Aorta (tissue), 5 donors: Measurements from ENCODE around the gene COL19A1. TPM values are rescaled to one million over a fixed set of nuclear protein-coding genes. Genes with fewer than 3 reads are reported as not detected.

Experiments used
- ATAC-seq: fragments of 200-7000 bp; cut with Tn5 transposase; one replicate; pipeline ENCODE4 v1.9.1; 2022; ENCODE audit warnings: moderate library complexity; ENCODE audit not compliant: low FRiP score
- DNase-seq, 2 donors: peaks; one replicate each; pipeline ENCODE4 v3.0.0-alpha.2; 2020
- H3K27ac ChIP-seq, 2 donors: one replicate each; pipeline ENCODE4 v1.5.1; 2013; ENCODE audit warnings: low read length in 2 of 2, mild to moderate bottlenecking in 2 of 2, moderate library complexity in 2 of 2, control low read depth in 1 of 2, inconsistent platforms in 1 of 2, low read depth in 1 of 2
- H3K27me3 ChIP-seq, 2 donors: one replicate each; pipeline ENCODE4 v1.6.1; 2013; ENCODE audit warnings: control low read depth in 1 of 2, low read length in 1 of 2, mild to moderate bottlenecking in 1 of 2, moderate library complexity in 1 of 2; ENCODE audit not compliant: insufficient read depth in 2 of 2, control insufficient read depth in 1 of 2
- H3K36me3 ChIP-seq, 2 donors: one replicate each; pipeline ENCODE4 v1.6.1; 2013; ENCODE audit warnings: control low read depth in 1 of 2, low read length in 1 of 2, mild to moderate bottlenecking in 1 of 2; ENCODE audit not compliant: insufficient read depth in 2 of 2, control insufficient read depth in 1 of 2
- H3K4me1 ChIP-seq, 2 donors: one replicate each; pipeline ENCODE4 v1.6.1; 2013; ENCODE audit warnings: low read length in 2 of 2, control low read depth in 1 of 2, mild to moderate bottlenecking in 1 of 2, moderate library complexity in 1 of 2; ENCODE audit not compliant: insufficient read depth in 2 of 2, control insufficient read depth in 1 of 2
- H3K4me3 ChIP-seq, 2 donors: one replicate each; pipeline ENCODE4 v1.5.1; 2013; ENCODE audit warnings: low read length in 2 of 2, control low read depth in 1 of 2, mild to moderate bottlenecking in 1 of 2
- H3K9me3 ChIP-seq: one replicate; pipeline ENCODE4 v1.6.1; 2013; ENCODE audit warnings: mild to moderate bottlenecking, low read length; ENCODE audit not compliant: control insufficient read depth
- WGBS, 2 donors: extraction: QIAGEN DNeasy Blood & Tissue Kit; methylation state at CpG; one replicate each; pipeline ENCODE4 v1.1.7; 2013; 5-methylcytosine and 5-hydroxymethylcytosine counted together
- intact Hi-C, 2 donors: fragments of 100-400 bp; cut with DNase I; formaldehyde crosslinking; loops; one replicate each; pipeline versions ENCODE4 v1.14.2 to v1.15.0; 2022
- polyA plus RNA-seq, 2 donors: library from polyadenylated mRNA; stranded (reverse); fragments of 200-250 nt; gene quantifications; one replicate each; pipeline ENCODE4 v1.2.3, GENCODE V29; 2013
- total RNA-seq, 2 donors: library from RNA; stranded (reverse); fragmentation: NEBNext Ultra II Directional; extraction: Animal tissue kit (Norgen Biotek cat#: 25700); gene quantifications; one replicate each; pipeline ENCODE4 v1.2.1, GENCODE V29; 2021
- donor health status: healthy with polysubstance abuse.
- donor health status: Bipolar disorder and iron deficiency.
- donor health status: DM: no; HTN: no; CAD: no.
- donor health status: DM: no; HTN: no; CAD: no.
- donor health status: DM: yes; HTN: yes; CAD: no.

Gene COL19A1
- total and polyA plus RNA-seq, 4 donors: 0.42 to 1.8 TPM; not detected in 2

DNA sequence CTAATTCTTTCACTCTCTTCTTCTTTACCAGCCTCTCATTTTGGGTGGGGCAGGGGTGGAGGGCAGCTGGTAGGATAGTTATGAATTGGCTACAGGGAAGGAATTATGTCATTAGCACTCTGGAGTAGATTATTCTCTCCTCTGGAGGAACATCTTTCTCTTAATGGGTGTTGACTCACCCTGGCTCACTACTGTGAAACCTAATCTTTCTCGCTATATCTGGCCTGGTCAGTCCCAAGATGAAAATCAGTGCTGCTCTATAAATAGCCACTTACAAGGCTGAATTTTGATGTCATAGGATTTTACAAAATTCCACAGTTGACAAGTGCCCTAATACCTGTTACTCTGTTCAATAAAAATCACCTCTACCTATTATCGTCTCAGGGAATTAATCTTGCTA, 285.3 kb downstream of the COL19A1 start:
- Histone ChIP-seq H3K4me3 (no peak overlapping the region), H3K9me3 (no peaks in the 10 kb centered on the region), H3K36me3 (no peaks in the 10 kb centered on the region), H3K4me1 (peaks cover 0 to 1% of the 10 kb centered on the region in 2 donors), H3K27ac (no peak overlapping the region), H3K27me3 (no peaks in the 10 kb centered on the region)
- no peak for ATAC-seq
- intact Hi-C loops: no loop called here
- DNase-seq: no peak
- WGBS, 2 donors: 61 to 71% methylated on average over 2 of the region's 2 CpGs

DNA sequence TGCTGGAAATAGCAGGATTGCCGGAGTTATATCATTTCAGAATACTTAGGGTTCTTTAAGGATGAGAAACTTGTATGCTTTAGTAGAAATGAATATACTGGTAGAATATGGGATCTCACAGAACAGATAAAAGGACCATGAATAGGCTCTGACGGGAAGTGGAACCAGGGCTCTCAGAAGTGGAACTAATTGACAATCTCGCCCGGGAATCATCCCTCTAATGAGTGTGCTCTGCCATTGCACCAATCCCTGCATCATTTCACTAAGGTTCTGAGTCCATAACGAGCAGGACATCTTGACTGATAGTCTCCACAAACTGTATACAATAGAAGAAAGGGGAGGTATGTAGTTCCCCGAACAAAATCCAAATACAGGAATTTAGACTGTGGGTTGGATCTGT, 286.4 kb downstream of the COL19A1 start:
- Histone ChIP-seq H3K4me3 (no peak overlapping the region), H3K36me3 (no peaks in the 10 kb centered on the region), H3K9me3 (no peaks in the 10 kb centered on the region), H3K27me3 (no peaks in the 10 kb centered on the region), H3K4me1 (peaks cover 0 to 1% of the 10 kb centered on the region in 2 donors), H3K27ac (no peak overlapping the region)
- intact Hi-C loops: no loop called here
- no peak for DNase-seq
- ATAC-seq: no peak
- WGBS, 2 donors: 74 to 77% methylated on average over 6 of the region's 6 CpGs

DNA sequence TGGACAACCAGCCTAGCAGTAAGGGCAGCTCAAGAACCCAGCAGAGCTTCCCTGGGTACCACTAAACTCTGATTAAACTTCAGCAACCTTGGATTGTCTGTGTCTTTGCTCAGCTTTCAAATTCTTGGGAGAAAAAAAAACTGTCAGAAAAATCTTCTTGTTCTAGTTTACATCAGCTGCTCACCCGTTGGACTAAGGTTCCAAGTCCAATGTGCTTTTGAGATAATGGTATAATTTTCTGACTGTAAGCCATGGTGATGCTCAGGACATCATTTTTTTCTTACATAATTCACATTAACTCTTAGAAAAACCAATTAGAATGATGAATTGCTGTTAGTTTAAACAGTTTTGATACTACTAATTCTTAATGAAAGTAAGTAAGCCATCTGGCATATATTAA, 290.7 kb downstream of the COL19A1 start:
- Histone ChIP-seq H3K27ac (no peak overlapping the region), H3K4me1 (peaks cover 0 to 1% of the 10 kb centered on the region in 2 donors), H3K4me3 (no peak overlapping the region), H3K27me3 (no peaks in the 10 kb centered on the region), H3K36me3 (no peaks in the 10 kb centered on the region), H3K9me3 (no peaks in the 10 kb centered on the region)
- DNase-seq (no peak), ATAC-seq (no peak)
- intact Hi-C loops: no loop called here
- WGBS, 2 donors: 39 to 42% methylated on average over 1 of the region's 1 CpG

DNA sequence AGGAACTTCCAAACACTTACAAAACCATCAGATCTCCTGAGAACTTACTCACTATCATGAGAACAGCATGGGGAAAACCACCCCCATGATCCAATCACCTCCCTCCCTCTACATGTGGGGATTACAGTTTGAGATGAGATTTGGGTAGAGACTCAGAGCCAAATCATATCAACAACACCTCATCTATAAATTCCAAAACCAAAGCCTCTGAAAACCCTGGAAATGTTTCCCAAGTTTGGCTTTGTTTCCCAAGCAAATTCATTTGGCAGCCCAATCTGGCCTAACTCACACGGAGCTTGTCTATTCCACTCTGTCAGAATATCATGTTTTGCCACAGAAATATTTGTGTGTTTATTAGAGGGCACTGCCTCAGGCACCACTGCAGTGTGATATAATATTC, 293.9 kb downstream of the COL19A1 start:
- ATAC-seq (no peak), DNase-seq (no peak)
- Histone ChIP-seq H3K36me3 (no peaks in the 10 kb centered on the region), H3K4me1 (no peaks in the 10 kb centered on the region), H3K27ac (no peak overlapping the region), H3K9me3 (no peaks in the 10 kb centered on the region), H3K4me3 (no peak overlapping the region), H3K27me3 (no peaks in the 10 kb centered on the region)
- intact Hi-C loops: no loop called here
- WGBS, 2 donors: 3 to 15% methylated on average over 1 of the region's 1 CpG

DNA sequence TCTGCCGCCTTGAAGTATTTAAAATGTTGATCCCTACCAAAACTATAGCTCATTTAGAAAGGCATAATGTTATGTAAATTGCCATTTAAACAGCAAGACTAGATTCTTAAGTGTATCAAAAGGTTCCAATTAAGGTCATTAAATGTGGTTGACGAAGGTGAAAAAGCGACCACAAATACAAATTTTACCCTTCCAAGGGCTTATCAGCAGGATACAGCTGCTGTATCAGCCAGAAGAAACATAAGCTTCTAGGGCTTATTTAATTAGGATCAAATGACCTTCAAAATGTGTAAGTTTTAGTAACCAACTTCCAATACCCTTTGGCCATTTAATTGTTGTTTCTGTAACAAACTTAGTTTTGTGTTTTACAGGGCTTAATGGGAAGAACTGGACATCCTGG, 296.6 kb downstream of the COL19A1 start:
- no peak overlapping the region for H3K4me3 ChIP-seq
- DNase-seq: no peak
- intact Hi-C loops: no loop called here
- H3K27me3 ChIP-seq: no peaks in the 10 kb centered on the region
- H3K36me3 ChIP-seq: no peaks in the 10 kb centered on the region
- WGBS, 2 donors: 84 to 91% methylated on average over 3 of the region's 3 CpGs
- H3K9me3 ChIP-seq: no peaks in the 10 kb centered on the region
- no peak overlapping the region for H3K27ac ChIP-seq
- ATAC-seq: no peak
- no peaks in the 10 kb centered on the region for H3K4me1 ChIP-seq

DNA sequence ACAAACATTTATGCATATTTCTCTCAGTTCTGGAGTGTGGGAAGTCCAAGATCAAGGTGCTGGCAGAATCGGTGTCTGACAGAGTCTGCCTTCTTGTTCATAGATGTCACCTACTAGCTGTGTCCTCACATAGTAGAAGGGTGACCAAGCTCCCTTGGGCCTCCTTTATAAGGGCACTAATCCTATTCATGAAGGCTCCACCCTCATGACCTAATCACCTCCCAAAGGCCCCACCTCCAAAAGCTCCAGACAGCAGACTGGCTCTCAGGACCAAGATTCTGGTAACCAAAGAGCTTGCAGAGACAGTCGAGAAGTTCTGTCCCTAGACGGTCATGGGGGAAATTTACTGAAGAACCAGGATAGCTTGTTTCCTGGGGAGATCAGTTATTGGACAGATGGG, 297.4 kb downstream of the COL19A1 start:
- no peak for DNase-seq
- ATAC-seq: no peak
- H3K36me3 ChIP-seq: no peaks in the 10 kb centered on the region
- WGBS, 2 donors: 94 to 96% methylated on average over 3 of the region's 3 CpGs
- H3K27ac ChIP-seq: no peak overlapping the region
- H3K4me1 ChIP-seq: no peaks in the 10 kb centered on the region
- H3K9me3 ChIP-seq: no peaks in the 10 kb centered on the region
- no peak overlapping the region for H3K4me3 ChIP-seq
- H3K27me3 ChIP-seq: no peaks in the 10 kb centered on the region
- intact Hi-C loops: no loop called here

DNA sequence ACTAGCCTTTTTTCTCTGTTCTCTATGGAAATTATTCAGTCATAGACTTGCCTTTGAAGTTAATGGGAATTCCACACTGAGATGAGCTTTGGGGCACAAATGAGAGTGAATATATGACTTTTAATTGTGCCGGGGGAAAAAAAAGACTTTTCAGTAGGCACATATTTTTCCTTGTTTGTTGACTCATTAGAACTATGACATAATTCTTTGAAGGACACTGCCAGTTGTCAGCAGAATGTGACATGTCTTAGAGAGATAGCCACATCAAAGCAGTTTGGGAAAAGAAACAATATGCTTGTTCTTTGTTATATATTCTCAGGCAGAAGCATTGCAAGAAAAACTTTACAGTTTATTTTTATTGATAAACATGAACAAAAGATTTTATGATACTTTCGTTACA, 298.2 kb downstream of the COL19A1 start:
- DNase-seq: no peak
- WGBS, 2 donors: 75 to 79% methylated on average over 2 of the region's 2 CpGs
- Histone ChIP-seq H3K27me3 (no peaks in the 10 kb centered on the region), H3K27ac (no peak overlapping the region), H3K4me3 (no peak overlapping the region), H3K9me3 (no peaks in the 10 kb centered on the region), H3K36me3 (no peaks in the 10 kb centered on the region), H3K4me1 (no peaks in the 10 kb centered on the region)
- no peak for ATAC-seq
- intact Hi-C loops: no loop called here

DNA sequence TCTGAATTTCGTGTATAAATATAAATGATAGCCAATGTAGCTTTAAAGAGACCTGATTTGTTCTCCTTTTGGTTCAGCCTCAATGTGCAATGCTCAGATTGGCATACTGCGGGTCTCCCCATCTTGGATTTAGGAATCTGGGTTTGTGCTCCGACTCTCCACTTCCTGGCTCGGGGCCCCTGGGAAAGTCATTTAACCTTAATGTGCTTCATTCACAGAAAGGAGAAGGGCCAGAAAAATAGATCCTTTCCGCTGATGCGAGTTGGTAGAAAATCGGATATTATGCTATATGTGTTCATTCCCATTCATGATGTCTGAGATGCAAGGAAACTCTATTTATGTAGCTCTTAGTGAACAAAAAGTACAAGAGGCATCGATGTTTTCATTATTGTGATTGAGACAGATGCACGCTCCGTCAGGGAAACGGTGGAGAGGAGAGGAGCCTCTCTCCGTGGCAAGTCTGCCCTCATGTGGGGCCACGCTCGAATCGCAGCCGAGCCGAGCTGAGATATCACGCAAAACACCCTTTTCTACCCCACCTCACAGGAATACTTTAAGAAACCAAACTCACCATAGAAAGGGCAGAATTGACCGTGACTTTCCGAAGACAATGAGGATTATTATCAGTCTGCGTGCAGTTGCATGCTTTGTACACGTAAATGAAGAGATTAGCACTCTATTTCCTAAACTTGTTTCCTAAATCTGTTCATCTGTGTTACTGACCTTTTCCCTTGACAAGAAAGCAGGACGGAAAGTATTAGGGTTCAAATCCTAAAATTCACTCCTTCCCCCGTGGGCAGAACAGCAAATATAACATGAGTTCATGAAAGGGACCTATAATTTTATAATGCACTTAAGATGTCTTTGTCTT, 300.0 kb downstream of the COL19A1 start:
- 12 to 13% methylated on average over 24 of the region's 24 CpGs for WGBS, 2 donors

DNA sequence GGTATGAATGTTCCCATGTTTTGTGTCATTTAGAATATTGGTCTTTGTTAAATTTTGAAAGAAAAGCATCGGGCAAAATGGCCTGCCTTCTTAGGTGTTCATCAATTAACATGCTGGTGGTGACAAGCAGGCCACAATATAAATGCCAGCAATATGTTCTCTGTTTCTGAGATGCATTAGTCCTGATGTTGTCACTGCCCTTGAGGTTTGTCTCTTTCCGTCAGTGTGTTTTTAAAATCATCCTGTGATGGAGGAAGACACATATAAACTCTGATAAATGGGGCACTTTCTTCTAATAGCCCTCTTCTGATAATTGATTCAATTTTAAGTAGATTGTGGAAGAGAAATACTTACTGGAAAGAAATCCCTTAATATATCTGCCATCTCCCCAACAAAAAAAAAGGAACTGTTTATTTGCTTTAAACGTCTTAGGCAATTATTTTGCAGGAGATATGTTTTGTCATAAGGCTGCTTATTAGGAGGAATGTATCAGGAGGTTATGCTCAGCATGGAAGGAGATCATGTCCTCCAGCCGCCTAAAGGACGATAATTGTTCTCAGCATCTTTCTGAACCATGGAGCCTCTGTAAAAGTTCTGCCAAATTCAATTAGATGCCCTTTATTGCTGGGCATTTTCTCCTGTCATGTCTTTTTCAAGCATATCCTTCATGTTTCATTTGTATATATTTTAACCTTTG, 302.5 kb downstream of the COL19A1 start:
- Histone ChIP-seq H3K9me3 (no peaks in the 10 kb centered on the region), H3K4me3 (no peak overlapping the region), H3K27ac (no peak overlapping the region), H3K4me1 (no peaks in the 10 kb centered on the region), H3K27me3 (no peaks in the 10 kb centered on the region), H3K36me3 (no peaks in the 10 kb centered on the region)
- no peak for DNase-seq
- 73 to 74% methylated on average over 5 of the region's 5 CpGs for WGBS, 2 donors
- intact Hi-C loops: no loop called here
- ATAC-seq: no peak

More for the DNA sequence above, 300.0 kb downstream of the COL19A1 start:
- peak; percentile 56 for ATAC-seq
- Histone ChIP-seq H3K27me3 (no peaks in the 10 kb centered on the region), H3K4me3 (no peak overlapping the region), H3K36me3 (no peaks in the 10 kb centered on the region), H3K27ac (no peak overlapping the region), H3K9me3 (no peaks in the 10 kb centered on the region), H3K4me1 (no peaks in the 10 kb centered on the region)
- intact Hi-C loops: no loop called here
- DNase-seq: no peak
